B cell (primary cell): Measurements from ENCODE around the gene HEBP1. TPM values are rescaled to one million over a fixed set of nuclear protein-coding genes. Genes with fewer than 3 reads are reported as not detected.

Source experiments
- ATAC-seq: fragments of 200-7000 bp; cut with Tn5 transposase; one replicate; pipeline ENCODE4 v1.10.0; 2021; ENCODE audit warnings: low read depth, mild to moderate bottlenecking, moderate number of reproducible peaks, moderate library complexity
- CTCF ChIA-PET: fragments of 350-600 bp; sonication (Branson Sonifier 250); formaldehyde crosslinking; loops from one replicate; lab custom pipeline; 2021; ENCODE audit warnings: antibody characterized with exemption, inconsistent platforms; lab: Charles Lee
- POLR2A ChIA-PET: fragments of 350-600 bp; sonication (Branson Sonifier 250); formaldehyde crosslinking; loops from one replicate; lab custom pipeline; 2021; ENCODE audit warnings: antibody characterized with exemption; lab: Charles Lee
- DNase-seq: peaks from one replicate; pipeline ENCODE4 v3.0.0; 2013
- H2AFZ ChIP-seq: 2 replicates; pipeline ENCODE4 v1.6.1; 2012; ENCODE audit warnings: mild to moderate bottlenecking, low read depth, low read length; ENCODE audit not compliant: insufficient read depth, poor library complexity, severe bottlenecking
- H3K27ac ChIP-seq, 2 donors: 1 replicate in 1 of 2; 2 replicates in 1 of 2; pipeline ENCODE4 v1.5.1; 2012 to 2013; ENCODE audit warnings: low read length in 2 of 2, mild to moderate bottlenecking in 2 of 2, moderate library complexity in 1 of 2
- H3K27me3 ChIP-seq, 4 experiments: fragments of 200-600 bp in 1 of 4; sonication (generic) in 1 of 4; replicated peaks in 1 of 4; 1 replicate in 2 of 4; 2 replicates in 2 of 4; pipeline versions ENCODE4 v1.6.1 to v1.7.0; 2013 to 2016; ENCODE audit warnings: low read length in 3 of 4, mild to moderate bottlenecking in 2 of 4, mixed read lengths in 1 of 4, moderate library complexity in 1 of 4; ENCODE audit not compliant: insufficient read depth in 4 of 4, control insufficient read depth in 3 of 4; ENCODE audit errors: control extremely low read depth in 1 of 4
- H3K36me3 ChIP-seq, 2 experiments: replicated peaks in 1 of 2; 1 replicate in 1 of 2; 2 replicates in 1 of 2; pipeline versions ENCODE4 v1.6.1 to v1.7.1; 2013; ENCODE audit warnings: low read length in 1 of 2; ENCODE audit not compliant: insufficient read depth in 2 of 2, control insufficient read depth in 1 of 2; ENCODE audit errors: control extremely low read depth in 1 of 2, extremely low read depth in 1 of 2
- H3K4me1 ChIP-seq, 2 donors: fragments of 200-600 bp in 1 of 2; sonication (generic) in 1 of 2; 1 replicate in 1 of 2; 2 replicates in 1 of 2; pipeline versions ENCODE4 v1.5.1 to v1.6.1; 2013 to 2017; ENCODE audit warnings: low read length in 2 of 2; ENCODE audit not compliant: control insufficient read depth in 2 of 2, insufficient read depth in 2 of 2
- H3K4me2 ChIP-seq: replicated peaks from 2 replicates; pipeline ENCODE3; 2012; ENCODE audit warnings: mild to moderate bottlenecking, low read depth, low read length; ENCODE audit not compliant: poor library complexity, severe bottlenecking
- H3K4me3 ChIP-seq, 5 experiments: fragments of 200-600 bp in 1 of 5; sonication (generic) in 1 of 5; 1 replicate in 3 of 5; 2 replicates in 2 of 5; pipeline versions ENCODE4 v1.5.1 to v1.7.0; 2011 to 2016; ENCODE audit warnings: low read length in 4 of 5, mild to moderate bottlenecking in 4 of 5, low read depth in 2 of 5, control low read depth in 1 of 5, moderate library complexity in 1 of 5; ENCODE audit not compliant: insufficient read depth in 1 of 5; ENCODE audit errors: control extremely low read depth in 1 of 5, extremely low read depth in 1 of 5
- H3K79me2 ChIP-seq: fragments of 200-600 bp; sonication (generic); one replicate; pipeline ENCODE4 v1.6.0; 2016; ENCODE audit warnings: low read length; ENCODE audit not compliant: control insufficient read depth, insufficient read depth
- H3K9ac ChIP-seq: fragments of 200-600 bp; sonication (generic); 2 replicates; pipeline ENCODE4 v1.6.1; 2017; ENCODE audit warnings: mild to moderate bottlenecking, low read length, moderate library complexity
- H3K9me3 ChIP-seq, 3 donors: one replicate each; pipeline versions ENCODE4 v1.6.1 to v1.7.1; 2013; ENCODE audit warnings: low read length in 2 of 3; ENCODE audit not compliant: control insufficient read depth in 2 of 3, insufficient read depth in 1 of 3; ENCODE audit errors: control extremely low read depth in 1 of 3
- H4K20me1 ChIP-seq: 2 replicates; pipeline ENCODE4 v1.6.0; 2012; ENCODE audit warnings: mild to moderate bottlenecking, low read length; ENCODE audit not compliant: insufficient read depth, control insufficient read depth, poor library complexity, severe bottlenecking
- H3K27ac Mint-ChIP-seq: one replicate; pipeline ENCODE4 v1.8.0; 2021; ENCODE audit warnings: mixed read lengths
- H3K27me3 Mint-ChIP-seq: one replicate; pipeline ENCODE4 v1.8.0; 2021; ENCODE audit warnings: mixed read lengths
- H3K4me1 Mint-ChIP-seq: one replicate; pipeline ENCODE4 v1.8.0; 2021; ENCODE audit warnings: mixed read lengths
- H3K4me3 Mint-ChIP-seq: one replicate; pipeline ENCODE4 v1.8.0; 2021; ENCODE audit warnings: mixed read lengths
- H3K9me3 Mint-ChIP-seq: one replicate; pipeline ENCODE4 v1.8.0; 2022; ENCODE audit warnings: mixed read lengths; ENCODE audit not compliant: insufficient read depth
- EZH2 ChIP-seq: IDR thresholded peaks from 2 replicates; pipeline ENCODE4 v1.6.1; 2012; ENCODE audit warnings: borderline replicate concordance, low read depth, mild to moderate bottlenecking, moderate library complexity, low read length; ENCODE audit not compliant: insufficient read depth, poor library complexity, severe bottlenecking
- WGBS: methylation state at CpG from one replicate; pipeline ENCODE4 v1.1.5; 2013; ENCODE audit warnings: missing lambda C conversion rate; ENCODE audit not compliant: insufficient coverage; 5-methylcytosine and 5-hydroxymethylcytosine counted together
- intact Hi-C: fragments of 100-400 bp; cut with micrococcal nuclease; formaldehyde crosslinking; loops from one replicate; pipeline ENCODE4 v1.10.0; 2022
- polyA plus RNA-seq: library from polyadenylated mRNA; depleted of rRNA; stranded (reverse); fragments of >200 nt; gene quantifications from 2 replicates; pipeline ENCODE4 v1.2.3, GENCODE V29; 2012
- total RNA-seq, 2 donors: library from RNA; stranded (reverse); fragments of 120-200 nt in 1 of 2; gene quantifications; 1 replicate in 1 of 2; 2 replicates in 1 of 2; pipeline versions ENCODE4 v1.2.3 to v1.2.4, GENCODE V29; 2013 to 2022
- TF ChIP-seq, protein P1 (sequence below): fragments of 200-600 bp; IDR thresholded peaks from one replicate; pipeline ENCODE4 v1.8.0; 2022; ENCODE audit warnings: antibody characterized with exemption, mild to moderate bottlenecking

The HEBP1 gene
- total and polyA plus RNA-seq, 2 donors (not counting 1 experiment from before 2014, with no cell fraction given), result 6.0 to 14.5 TPM

DNA sequence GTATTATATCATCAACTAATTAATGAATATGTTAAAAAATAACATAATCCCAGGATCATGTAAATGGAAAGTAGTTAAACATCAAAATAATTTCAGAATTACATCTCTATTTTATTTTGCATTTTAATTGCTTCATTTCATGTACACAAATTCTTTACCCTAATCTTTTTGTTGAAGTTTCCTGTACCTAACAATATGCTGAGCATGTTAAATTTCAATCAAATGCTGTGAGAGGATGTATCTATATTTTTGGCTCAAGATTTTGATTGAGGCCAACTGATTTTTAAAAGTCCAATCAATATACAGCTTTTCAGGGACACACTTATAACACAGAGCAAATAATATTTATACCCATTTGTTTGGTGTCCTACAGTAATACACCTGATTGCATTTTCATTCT, 54.5 kb downstream of the HEBP1 start:
- ChIA-PET CTCF (no interaction called here), POLR2A (no interaction called here)
- H3K27ac ChIP-seq, result no peak overlapping the region
- Mint-ChIP-seq H3K9me3 (no peaks in the 10 kb centered on the region), H3K4me1 (no peaks in the 10 kb centered on the region), H3K4me3 (no peak overlapping the region), H3K27ac (no peak overlapping the region), H3K27me3 (peaks cover 6% of the 10 kb centered on the region)
- H3K4me3 ChIP-seq, result no peak overlapping the region
- no peak overlapping the region for H2AFZ ChIP-seq
- no peaks in the 10 kb centered on the region for H3K36me3 ChIP-seq
- H3K4me1 ChIP-seq, result no peaks in the 10 kb centered on the region
- ATAC-seq (no peak), DNase-seq (no peak)
- intact Hi-C loops, result no loop called here
- no peak overlapping the region for H3K9ac ChIP-seq
- no peaks in the 10 kb centered on the region for H3K9me3 ChIP-seq
- TF ChIP-seq, protein P1, sequence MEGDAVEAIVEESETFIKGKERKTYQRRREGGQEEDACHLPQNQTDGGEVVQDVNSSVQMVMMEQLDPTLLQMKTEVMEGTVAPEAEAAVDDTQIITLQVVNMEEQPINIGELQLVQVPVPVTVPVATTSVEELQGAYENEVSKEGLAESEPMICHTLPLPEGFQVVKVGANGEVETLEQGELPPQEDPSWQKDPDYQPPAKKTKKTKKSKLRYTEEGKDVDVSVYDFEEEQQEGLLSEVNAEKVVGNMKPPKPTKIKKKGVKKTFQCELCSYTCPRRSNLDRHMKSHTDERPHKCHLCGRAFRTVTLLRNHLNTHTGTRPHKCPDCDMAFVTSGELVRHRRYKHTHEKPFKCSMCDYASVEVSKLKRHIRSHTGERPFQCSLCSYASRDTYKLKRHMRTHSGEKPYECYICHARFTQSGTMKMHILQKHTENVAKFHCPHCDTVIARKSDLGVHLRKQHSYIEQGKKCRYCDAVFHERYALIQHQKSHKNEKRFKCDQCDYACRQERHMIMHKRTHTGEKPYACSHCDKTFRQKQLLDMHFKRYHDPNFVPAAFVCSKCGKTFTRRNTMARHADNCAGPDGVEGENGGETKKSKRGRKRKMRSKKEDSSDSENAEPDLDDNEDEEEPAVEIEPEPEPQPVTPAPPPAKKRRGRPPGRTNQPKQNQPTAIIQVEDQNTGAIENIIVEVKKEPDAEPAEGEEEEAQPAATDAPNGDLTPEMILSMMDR, result no peak
- TF ChIP-seq EZH2, result no peak
- no peaks in the 10 kb centered on the region for H3K27me3 ChIP-seq
- no peaks in the 10 kb centered on the region for H4K20me1 ChIP-seq
- no peak overlapping the region for H3K4me2 ChIP-seq
- no peaks in the 10 kb centered on the region for H3K79me2 ChIP-seq

DNA sequence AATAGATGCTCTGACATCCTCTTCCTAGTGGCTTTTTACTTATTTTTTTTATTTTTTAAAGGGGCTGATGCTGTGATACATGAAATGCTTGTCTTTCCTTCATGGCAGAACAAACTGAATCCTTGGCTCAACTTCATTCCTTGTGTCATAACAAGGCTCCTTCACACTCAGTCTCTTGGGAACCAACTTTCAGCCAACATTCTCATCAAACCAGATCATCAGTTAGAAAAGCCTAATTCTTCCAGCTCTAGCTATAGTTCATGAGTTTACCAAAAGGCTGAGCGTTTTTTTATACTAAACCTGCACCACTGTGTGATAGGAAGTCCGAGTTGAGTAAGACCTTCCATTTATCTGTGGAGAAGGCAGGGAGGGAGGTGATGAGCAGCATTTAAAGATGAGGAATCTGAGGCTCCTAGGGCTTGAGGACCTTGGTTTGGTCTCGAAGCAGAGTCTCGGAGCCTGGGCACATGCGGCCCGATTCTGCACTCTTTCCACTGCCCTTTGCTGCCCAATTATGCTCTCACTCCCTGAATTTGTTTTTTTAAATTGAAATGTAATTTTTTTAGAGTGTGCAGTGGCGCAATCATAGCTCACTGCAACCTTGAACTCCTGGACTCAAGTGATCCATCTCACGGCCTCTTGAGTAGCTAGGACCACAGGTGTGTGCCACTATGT, 56.3 kb downstream of the HEBP1 start:
- TF ChIP-seq, protein P1, result no peak
- TF ChIP-seq EZH2, result no peak
- WGBS, result 95% methylated on average over 7 of the region's 8 CpGs
- DNase-seq (no peak), ATAC-seq (no peak)
- no peak overlapping the region for H3K9ac ChIP-seq
- H3K4me2 ChIP-seq, result no peak overlapping the region
- POLR2A ChIA-PET, result interaction anchor here (0.5 kb wide), 1 partner anchor 1385 kb away, joined by 3 read pairs; no protein-coding TSS in a partner anchor
- intact Hi-C loops, result no loop called here
- no peak overlapping the region for H3K4me3 ChIP-seq
- no peaks in the 10 kb centered on the region for H3K9me3 ChIP-seq
- H3K79me2 ChIP-seq, result no peaks in the 10 kb centered on the region
- H3K36me3 ChIP-seq, result no peaks in the 10 kb centered on the region
- Mint-ChIP-seq H3K9me3 (no peaks in the 10 kb centered on the region), H3K27ac (no peak overlapping the region), H3K27me3 (no peaks in the 10 kb centered on the region), H3K4me3 (no peak overlapping the region), H3K4me1 (no peaks in the 10 kb centered on the region)
- H3K4me1 ChIP-seq, result no peaks in the 10 kb centered on the region
- no peak overlapping the region for H2AFZ ChIP-seq
- H4K20me1 ChIP-seq, result no peaks in the 10 kb centered on the region
- no peak overlapping the region for H3K27ac ChIP-seq
- H3K27me3 ChIP-seq, result no peaks in the 10 kb centered on the region
- CTCF ChIA-PET, result interaction anchor here (0.6 kb wide), 1 partner anchor 111 kb away, joined by 3 read pairs; no protein-coding TSS in a partner anchor
